GM18951 (cell line): Measurements from ENCODE around the gene ADAMTSL3.

Experiments used
- POLR2A ChIP-seq: IDR thresholded peaks from 4 replicates; pipeline ENCODE4 v1.6.1; 2011; ENCODE audit warnings: mild to moderate bottlenecking; ENCODE audit not compliant: insufficient read length, insufficient read depth; ENCODE audit errors: extremely low read depth
- in situ Hi-C: fragments of 300-500 bp; cut with MboI; formaldehyde crosslinking; loops from one replicate; pipeline ENCODE4 v1.12.0; 2022; ENCODE audit warnings: low sequenced_read_pairs, mixed read lengths, inconsistent platforms; ENCODE audit not compliant: unreplicated experiment

The ADAMTSL3 gene

DNA sequence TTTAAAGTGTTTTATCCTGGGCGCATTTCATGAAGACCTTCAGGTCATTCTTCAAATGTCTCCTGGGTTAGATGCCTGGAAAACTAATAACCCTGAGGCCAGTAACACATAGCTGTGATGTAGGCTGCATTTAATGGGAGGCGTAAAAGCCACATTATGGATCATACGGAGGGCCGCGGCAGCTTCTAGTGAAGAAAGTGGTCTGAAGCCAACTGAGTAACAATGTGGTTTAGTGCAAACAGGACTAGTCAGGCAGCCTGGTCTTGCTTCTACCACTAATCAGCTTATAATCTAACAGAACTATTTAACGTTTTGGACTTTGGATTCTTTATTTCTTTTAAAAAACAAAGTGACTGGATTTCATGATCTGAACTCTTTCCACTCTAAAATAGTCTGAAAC is 54.4 kb downstream of the ADAMTSL3 start:
- in situ Hi-C loops = no loop called here
- TF ChIP-seq POLR2A = no peak

DNA sequence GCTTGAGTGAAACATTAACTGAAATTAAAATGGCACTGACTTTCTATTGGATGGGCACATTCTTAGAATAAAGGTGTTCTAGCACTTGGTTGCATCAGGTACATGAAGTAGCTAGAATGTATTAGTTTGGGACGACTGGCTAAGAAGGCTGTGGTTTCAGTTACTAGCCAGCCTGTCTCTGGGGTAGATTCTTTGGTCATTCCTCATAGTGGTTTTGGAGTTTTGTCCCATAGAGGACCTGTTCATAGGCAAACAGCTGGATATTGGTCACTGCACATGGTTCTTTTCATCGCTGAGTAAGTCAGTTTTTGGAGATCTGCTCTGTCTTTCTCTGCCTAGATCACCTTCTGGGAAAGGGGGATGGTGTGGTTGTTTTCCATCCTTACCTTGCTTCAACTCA is 55.3 kb downstream of the ADAMTSL3 start:
- TF ChIP-seq POLR2A = no peak
- in situ Hi-C loops = no loop called here

DNA sequence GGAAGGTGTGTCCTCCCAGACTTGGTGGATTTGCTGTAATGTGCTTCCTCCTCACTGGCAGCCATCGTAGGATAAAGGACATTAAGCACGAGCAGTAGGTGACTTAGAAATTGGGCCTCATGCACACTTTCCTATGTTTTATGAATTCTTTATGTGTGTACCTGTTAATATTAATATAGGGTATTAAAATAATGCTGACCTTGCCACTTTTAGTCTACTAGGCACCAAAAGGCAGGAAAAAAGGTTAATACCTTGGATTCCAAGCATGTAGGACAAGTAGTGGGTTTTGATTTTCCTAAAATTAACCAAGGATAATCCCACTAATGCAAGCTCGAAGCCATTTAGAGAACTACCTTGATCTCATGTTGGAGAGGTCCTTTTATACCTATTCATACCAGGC is 55.9 kb downstream of the ADAMTSL3 start:
- in situ Hi-C loops = no loop called here
- TF ChIP-seq POLR2A = no peak

DNA sequence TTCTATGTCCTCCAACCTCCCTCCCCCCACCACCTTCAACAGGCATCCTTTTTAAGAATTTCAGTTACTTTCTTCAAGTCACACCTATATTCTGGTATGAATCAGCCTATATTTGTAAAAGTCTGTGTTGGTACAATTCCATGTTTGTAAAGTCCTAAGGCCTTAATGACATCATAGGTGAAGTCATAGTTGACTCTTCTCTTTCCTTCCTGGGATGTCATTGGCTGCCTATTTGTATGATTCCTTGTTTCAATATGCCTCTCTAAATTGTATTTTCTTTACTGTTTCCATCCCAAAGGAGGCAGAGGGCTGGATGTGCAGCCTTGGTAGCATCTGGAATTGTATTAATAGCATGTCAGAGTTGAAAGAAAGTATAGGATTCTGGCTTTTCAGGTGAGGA is 56.5 kb downstream of the ADAMTSL3 start:
- in situ Hi-C loops = no loop called here
- no peak for TF ChIP-seq POLR2A

DNA sequence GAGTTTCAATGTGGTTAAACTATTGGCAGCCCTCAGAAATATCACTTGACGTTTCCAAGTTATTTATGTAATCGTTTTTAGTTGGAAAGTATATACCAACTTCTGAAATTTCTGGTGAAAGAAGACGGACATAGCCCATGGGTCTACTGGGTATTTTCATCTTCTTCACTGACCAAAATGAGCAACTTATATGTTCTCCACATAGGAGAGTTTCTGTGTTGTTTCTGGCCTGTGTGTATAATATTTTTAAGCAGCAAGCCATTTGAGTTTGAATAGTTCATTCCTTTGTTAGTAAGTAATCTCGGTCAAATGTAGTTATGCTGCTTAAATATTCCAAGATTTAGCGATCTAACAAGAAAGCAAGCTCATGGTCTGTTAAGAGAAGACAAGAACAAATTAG is 57.3 kb downstream of the ADAMTSL3 start:
- no peak for TF ChIP-seq POLR2A
- in situ Hi-C loops = no loop called here

DNA sequence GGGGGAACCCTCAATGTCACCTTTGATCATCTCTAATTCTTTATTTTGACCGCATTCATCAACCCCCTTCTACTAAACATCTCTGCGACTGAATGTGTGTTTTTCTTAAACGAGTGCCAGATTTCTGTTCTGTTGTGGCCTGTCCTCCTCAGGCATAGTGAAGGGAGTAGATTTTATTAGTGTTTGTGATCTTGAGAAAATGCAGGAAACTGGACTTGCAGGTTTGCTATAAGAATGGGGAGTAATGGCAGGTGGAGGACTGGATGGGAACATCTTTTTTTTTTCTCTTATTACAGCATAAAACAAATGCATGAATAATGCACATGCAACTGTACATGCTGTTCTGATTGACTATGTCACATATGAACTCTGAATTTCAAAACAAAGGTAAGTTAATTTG is 59.3 kb downstream of the ADAMTSL3 start:
- no peak for TF ChIP-seq POLR2A
- in situ Hi-C loops = no loop called here

DNA sequence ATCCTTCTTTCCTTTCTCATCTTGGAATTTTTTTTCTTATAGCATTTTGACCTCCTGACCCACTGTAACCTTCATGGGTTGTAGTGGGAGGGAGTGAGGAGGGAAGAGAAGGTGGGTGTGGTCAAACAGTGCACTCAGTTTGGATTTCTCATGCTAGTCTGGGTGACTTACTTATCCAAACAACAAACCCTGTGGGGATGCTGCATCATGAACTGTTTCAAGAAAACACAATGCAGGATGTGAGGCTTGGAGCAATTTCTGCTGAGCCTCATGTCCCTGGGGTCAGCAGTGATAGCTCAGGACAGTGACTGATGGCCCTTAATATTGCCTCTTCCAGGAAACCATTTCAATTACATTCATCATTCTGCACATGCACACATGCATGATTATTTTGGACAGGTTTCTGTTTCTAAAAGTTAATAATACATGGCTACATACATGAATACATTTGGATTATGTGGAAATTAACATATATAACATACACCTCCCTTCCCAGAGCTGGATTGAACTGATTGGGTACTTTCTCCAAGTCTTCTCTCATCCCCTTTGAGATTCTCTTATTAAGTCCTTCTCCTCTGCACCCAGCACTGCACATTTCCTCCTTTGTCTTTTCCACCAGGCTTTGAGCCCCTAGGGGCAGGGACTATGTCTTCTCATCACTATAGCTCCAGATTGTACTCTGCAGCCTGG is 61.2 kb downstream of the ADAMTSL3 start:
- no peak for TF ChIP-seq POLR2A
- in situ Hi-C loops = no loop called here

DNA sequence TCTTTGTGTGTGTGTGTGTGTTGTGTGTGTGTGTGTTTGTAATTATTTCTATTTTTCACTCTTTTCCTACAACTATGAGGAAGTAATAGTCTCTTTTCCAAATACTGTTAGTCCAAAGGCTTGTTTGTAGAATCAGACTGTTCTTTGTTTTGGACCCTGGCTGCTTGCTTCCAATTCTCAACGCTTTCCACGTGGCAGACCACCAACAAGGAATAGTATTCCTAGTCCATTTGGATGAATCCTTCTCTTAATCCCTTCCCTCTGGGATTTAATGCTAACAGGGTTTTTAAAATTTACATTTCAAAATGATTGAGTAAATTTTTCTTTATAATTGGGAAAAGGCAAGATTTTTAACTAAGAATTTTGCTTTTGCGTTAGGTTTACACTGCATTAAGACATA is 62.7 kb downstream of the ADAMTSL3 start:
- in situ Hi-C loops = no loop called here
- no peak for TF ChIP-seq POLR2A

DNA sequence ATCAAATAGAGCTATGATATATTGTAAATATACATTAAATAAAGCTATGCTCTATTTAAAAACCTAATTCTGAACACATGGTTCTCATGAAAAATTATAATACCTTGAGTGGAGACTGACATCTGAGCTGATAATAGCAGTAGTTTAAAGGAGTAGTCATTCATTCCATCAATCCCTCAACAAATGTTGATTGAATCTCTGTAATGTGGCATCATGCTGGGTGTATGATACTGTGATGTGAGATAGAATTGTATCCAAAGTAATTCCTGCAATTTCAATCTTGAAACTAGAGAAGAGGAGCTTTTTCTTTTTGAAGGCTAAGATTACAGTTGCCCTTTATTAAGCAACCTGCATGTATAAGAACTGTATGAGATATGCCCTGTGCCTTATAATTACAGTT is 63.1 kb downstream of the ADAMTSL3 start:
- in situ Hi-C loops = no loop called here
- TF ChIP-seq POLR2A = no peak

DNA sequence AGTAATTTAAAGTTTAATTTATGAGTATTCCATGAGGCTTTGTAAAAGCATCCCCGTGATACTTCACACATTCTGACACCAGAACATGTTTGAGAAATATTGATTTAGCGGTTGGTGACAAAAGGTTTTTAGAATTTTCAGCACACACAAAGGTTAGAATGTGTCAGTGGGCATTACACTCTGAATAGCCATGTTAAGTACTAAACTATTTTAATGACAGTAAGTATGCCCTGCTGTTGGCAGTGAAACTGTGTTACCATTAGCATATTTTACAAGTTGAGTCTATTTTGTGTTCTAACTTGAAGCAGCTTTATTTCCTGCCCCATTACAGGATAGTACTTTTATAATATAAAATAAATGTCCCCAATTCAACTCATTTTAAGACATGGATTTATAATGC is 66.5 kb downstream of the ADAMTSL3 start:
- TF ChIP-seq POLR2A = no peak
- in situ Hi-C loops = no loop called here

DNA sequence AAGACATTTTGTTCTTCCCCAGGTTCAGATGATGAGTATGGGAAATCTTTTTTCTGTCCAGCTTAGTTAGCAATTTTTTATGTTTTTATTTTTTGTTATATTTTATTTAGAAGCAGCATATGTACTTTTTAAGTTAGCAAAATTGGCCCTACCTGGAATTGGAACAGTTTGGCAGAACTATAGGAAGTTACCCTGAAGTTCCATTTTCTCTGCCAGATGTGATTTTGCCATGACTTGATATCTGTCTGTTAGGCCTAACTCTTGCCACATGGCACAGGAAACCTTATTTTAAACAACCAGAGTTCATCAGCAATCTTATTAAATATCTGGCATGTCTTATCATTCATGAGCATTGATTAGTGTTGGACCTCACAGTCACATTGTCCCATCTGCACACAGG is 67.1 kb downstream of the ADAMTSL3 start:
- in situ Hi-C loops = no loop called here
- no peak for TF ChIP-seq POLR2A

DNA sequence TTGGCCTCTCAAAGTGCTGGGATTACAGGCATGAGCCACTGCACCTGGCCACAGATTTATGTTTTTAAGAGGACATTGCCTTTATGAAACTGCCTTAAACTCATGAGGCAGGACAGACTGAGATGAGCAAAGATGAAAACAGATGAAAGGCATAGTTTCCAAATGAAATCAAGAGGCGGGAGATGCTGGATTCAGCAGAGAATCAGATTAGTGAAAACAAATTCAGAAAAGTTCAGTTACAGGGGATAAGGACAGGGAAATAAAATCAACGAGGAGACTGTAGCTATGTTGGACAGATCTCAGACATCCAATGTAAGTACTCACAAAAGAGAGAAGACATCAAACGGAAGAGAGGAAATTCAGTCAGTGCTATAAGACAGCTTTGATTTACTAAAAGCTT is 68.1 kb downstream of the ADAMTSL3 start:
- in situ Hi-C loops = no loop called here
- TF ChIP-seq POLR2A = no peak

DNA sequence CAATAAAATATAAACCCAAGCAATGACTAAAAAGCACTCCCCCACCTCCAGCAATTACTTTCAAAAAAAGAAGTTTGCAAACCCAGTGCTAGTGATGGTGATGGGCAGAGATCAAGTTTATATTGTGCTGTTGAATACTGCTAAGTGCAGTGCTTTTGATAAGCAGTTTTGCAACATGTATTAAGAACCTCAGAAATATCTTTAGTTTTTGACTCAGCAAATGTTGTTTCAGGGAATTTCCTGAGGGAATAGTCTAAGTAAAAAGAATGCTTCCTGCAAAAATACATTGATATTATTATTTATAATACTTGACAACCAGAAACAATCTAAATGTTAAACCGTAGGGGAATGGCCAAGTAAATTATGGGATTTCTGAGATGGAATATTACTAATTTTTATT is 69.3 kb downstream of the ADAMTSL3 start:
- in situ Hi-C loops = no loop called here
- TF ChIP-seq POLR2A = no peak

DNA sequence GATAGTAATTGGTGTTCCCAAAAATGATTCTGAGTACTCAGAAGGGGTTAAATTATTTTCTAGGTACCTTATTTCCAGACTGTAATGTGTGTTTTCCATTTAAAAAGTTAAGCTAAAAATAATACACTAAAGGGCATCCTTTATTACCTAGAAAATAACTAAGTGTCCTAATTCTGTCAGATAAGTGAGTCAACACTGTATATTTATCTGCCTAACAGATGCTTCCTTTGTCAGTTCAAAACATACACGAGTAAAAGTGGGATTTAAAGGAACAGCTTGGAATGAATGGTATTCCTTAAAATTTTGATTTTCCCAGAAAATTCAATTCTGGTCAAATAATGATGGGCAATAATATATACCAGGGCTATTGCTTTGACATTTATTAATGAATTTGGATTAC is 78.3 kb downstream of the ADAMTSL3 start:
- in situ Hi-C loops = loop anchor here (25.0 kb wide), 1 partner anchor 305 kb away; no protein-coding TSS in a partner anchor
- no peak for TF ChIP-seq POLR2A

DNA sequence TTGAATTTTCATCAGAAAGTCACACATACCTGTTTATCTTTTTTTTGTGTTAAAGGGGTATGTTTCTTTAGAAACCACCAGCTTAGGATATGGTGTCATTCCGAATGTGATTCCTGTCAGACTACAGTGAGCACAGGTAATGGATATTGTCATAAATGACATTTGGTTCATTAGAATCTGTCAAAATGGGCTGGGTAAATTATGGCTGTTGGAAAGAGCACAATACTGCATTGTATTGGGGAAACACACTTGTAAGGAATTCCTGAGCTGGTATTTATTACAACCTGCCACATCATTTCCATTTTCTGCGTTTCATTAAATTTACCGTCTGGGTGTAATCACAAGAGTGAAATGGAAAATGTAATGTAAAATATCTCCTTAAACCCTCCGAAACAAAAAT is 78.8 kb downstream of the ADAMTSL3 start:
- no peak for TF ChIP-seq POLR2A

More for the DNA sequence above, 78.8 kb downstream of the ADAMTSL3 start:
- in situ Hi-C loops = loop anchor here (25.0 kb wide), 1 partner anchor 305 kb away; no protein-coding TSS in a partner anchor
